ENCODE results near the gene GGTLC1.
"Not testable (repeated sequence)": the region's sequence is repeated elsewhere in the genome, so short reads cannot be mapped to it uniquely, and the experiment has no call there.

The GGTLC1 gene

DNA sequence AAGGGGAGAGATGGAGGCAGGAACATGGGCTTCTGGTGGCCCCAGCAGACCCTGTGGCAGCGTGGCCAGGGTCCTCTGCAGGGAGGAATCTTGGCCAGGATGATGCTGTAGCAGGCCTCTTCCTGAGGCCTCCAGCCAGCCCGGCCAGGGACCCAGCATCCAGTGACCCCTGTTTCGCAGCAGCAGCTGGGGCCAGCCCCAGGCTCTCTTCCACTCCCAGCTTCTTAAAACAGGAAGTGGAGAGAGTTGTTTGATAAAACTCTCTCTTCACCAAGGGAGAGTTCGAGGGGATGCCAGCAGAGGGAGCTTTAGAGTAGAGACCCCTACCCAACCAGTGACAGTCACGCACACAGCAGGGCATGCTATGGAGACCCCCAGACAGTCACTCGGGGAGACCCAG is 10.1 kb downstream of the GGTLC1 start:
- not testable (repeated sequence) for DNase-seq (ENCODE audit: low read depth); H3K4me3 ChIP-seq (replicated peaks; ENCODE audit: low read depth, low read length)

- no peak for DNase-seq (ENCODE audit: low read depth)
- no peak for TF ChIP-seq CTCF (IDR thresholded peaks at IDR 0.05; ENCODE audit: low read length, missing control alignments)
- no peak overlapping the region for H3K4me3 ChIP-seq (replicated peaks; ENCODE audit: low read depth, low read length)
Measured at GRCh38 chr20:23974966-23975365, 13.6 kb downstream of the GGTLC1 start.

- no peak for DNase-seq (ENCODE audit: low read depth)
Measured at GRCh38 chr20:23971310-23971709, 17.3 kb downstream of the GGTLC1 start.

GRCh38 chr20:23970049-23970448 is 18.5 kb downstream of the GGTLC1 start:
- no peak overlapping the region for H3K4me3 ChIP-seq (replicated peaks; ENCODE audit: low read depth, low read length)
- DNase-seq (ENCODE audit: low read depth), result no peak
- no peak for TF ChIP-seq CTCF (IDR thresholded peaks at IDR 0.05; ENCODE audit: low read length, missing control alignments)

More at GRCh38 chr20:23971310-23971709, 17.3 kb downstream of the GGTLC1 start:
- no peak overlapping the region for H3K4me3 ChIP-seq (replicated peaks; ENCODE audit: low read depth, low read length)
- TF ChIP-seq CTCF (IDR thresholded peaks at IDR 0.05; ENCODE audit: low read length, missing control alignments), result no peak

DNA sequence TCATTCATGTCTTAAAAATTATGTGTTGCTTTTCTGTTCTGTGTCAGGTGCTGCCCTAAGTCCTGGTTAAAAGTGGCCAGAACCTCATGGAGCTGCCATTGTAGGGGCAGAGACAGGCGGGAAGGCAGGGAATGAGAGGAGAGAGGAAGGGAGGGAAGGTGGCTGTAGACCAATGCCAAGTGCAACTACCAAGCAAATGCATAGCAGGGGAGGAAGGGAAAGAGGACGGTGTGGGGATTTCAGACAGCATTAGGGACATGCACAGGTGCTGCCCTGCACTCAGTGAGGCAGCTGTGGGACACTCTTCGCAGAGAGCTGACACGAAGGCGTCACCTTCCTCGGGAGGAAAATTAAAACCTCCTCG is 21.0 kb downstream of the GGTLC1 start:
- no peak for TF ChIP-seq CTCF (IDR thresholded peaks at IDR 0.05; ENCODE audit: low read length, missing control alignments)
- DNase-seq (ENCODE audit: low read depth), result no peak
- no peak overlapping the region for H3K4me3 ChIP-seq (replicated peaks; ENCODE audit: low read depth, low read length)

GRCh38 chr20:23966927-23967615 is 21.5 kb downstream of the GGTLC1 start:
- no peak overlapping the region for H3K4me3 ChIP-seq (replicated peaks; ENCODE audit: low read depth, low read length)
- no peak for DNase-seq (ENCODE audit: low read depth)
- no peak for TF ChIP-seq CTCF (IDR thresholded peaks at IDR 0.05; ENCODE audit: low read length, missing control alignments)

DNA sequence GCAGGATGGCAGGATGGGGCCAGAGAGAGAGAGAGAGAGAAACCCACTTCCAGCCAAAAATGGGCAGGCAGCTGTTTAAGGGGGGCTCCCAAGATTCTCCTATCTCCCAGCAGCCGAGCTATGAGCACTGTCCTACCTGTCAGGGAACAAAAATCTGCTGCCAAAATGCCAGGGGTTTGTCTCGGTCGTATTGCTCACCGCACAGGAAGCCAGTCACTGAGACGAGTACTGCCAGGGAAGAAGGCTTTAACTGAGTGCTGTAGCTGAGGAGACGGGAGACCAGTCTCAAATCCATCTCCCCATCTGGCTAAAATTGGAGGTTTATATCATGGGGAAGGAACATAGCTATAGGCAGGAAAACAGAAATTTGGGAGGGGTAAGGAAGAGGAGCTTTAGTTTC is 22.3 kb downstream of the GGTLC1 start:
- DNase-seq (ENCODE audit: low read depth), result no peak
- TF ChIP-seq CTCF (IDR thresholded peaks at IDR 0.05; ENCODE audit: low read length, missing control alignments), result no peak
- no peak overlapping the region for H3K4me3 ChIP-seq (replicated peaks; ENCODE audit: low read depth, low read length)

Data from fibroblast of pulmonary artery (primary cell).